ENCODE measurements around the gene TACR3.
A peak's percentile ranks its signal among the peaks of the same experiment; 100 is the strongest.
"Not testable (repeated sequence)": the region's sequence is repeated elsewhere in the genome, so short reads cannot be mapped to it uniquely, and the experiment has no call there.

Gene TACR3

GRCh38 chr4:103666764-103667163 lies 53.0 kb downstream of the TACR3 start:
- H3K4me3 ChIP-seq (ENCODE audit: low read length); H3K56ac ChIP-seq (ENCODE audit: low read length); H3K79me1 ChIP-seq (ENCODE audit: low read length); H3K18ac ChIP-seq (ENCODE audit: low read length); H2BK120ac ChIP-seq (ENCODE audit: low read depth, low read length); H2BK5ac ChIP-seq (ENCODE audit: low read length); H3K9ac ChIP-seq (ENCODE audit: low read length); H3K36me3 ChIP-seq (ENCODE audit: control insufficient read depth, insufficient read depth, low read length); H4K8ac ChIP-seq (ENCODE audit: low read depth, low read length); H2AK5ac ChIP-seq (ENCODE audit: low read length); DNase-seq; H3K79me2 ChIP-seq (ENCODE audit: control insufficient read depth, insufficient read depth, low read length); H3K4ac ChIP-seq (ENCODE audit: low read depth, low read length); H3K4me2 ChIP-seq (ENCODE audit: low read length); H3K27me3 ChIP-seq (ENCODE audit: insufficient read depth, low read length, poor library complexity); H2BK15ac ChIP-seq (replicated peaks; ENCODE audit: low read depth); H3K23ac ChIP-seq (ENCODE audit: low read length); H4K5ac ChIP-seq (ENCODE audit: low read length); H3K4me1 ChIP-seq (ENCODE audit: control insufficient read depth, low read depth, low read length); H3K27ac ChIP-seq (ENCODE audit: low read depth, low read length): not testable (repeated sequence)

GRCh38 chr4:103664436-103665075 lies 55.2 kb downstream of the TACR3 start:
- Histone ChIP-seq H3K79me1 (ENCODE audit: low read length) (no peaks in the 10 kb centered on the region), H3K56ac (ENCODE audit: low read length) (no peak overlapping the region), H3K9ac (ENCODE audit: low read length) (no peak overlapping the region), H3K79me2 (ENCODE audit: control insufficient read depth, insufficient read depth, low read length) (no peaks in the 10 kb centered on the region), H3K23ac (ENCODE audit: low read length) (no peak overlapping the region), H4K5ac (ENCODE audit: low read length) (no peak overlapping the region), H3K36me3 (ENCODE audit: control insufficient read depth, insufficient read depth, low read length) (no peaks in the 10 kb centered on the region), H2BK15ac (replicated peaks; ENCODE audit: low read depth) (no peak overlapping the region), H3K27ac (ENCODE audit: low read depth, low read length) (no peak overlapping the region), H2BK5ac (ENCODE audit: low read length) (no peak overlapping the region), H3K4me2 (ENCODE audit: low read length) (no peak overlapping the region), H3K18ac (ENCODE audit: low read length) (no peak overlapping the region), H3K4me1 (ENCODE audit: control insufficient read depth, low read depth, low read length) (no peaks in the 10 kb centered on the region), H2BK120ac (ENCODE audit: low read depth, low read length) (no peak overlapping the region), H2AK5ac (ENCODE audit: low read length) (no peak overlapping the region), H4K8ac (ENCODE audit: low read depth, low read length) (no peak overlapping the region), H3K4me3 (ENCODE audit: low read length) (no peak overlapping the region), H3K27me3 (ENCODE audit: insufficient read depth, low read length, poor library complexity) (no peaks in the 10 kb centered on the region), H3K4ac (ENCODE audit: low read depth, low read length) (no peak overlapping the region)
- no CpG with 5 or more reads among the region's 2 CpGs for WGBS (ENCODE audit: extremely low coverage, insufficient coverage, low lambda C conversion rate)
- DNase-seq, result no peak

GRCh38 chr4:103648541-103648940 lies 71.2 kb downstream of the TACR3 start:
- Histone ChIP-seq H4K8ac (ENCODE audit: low read depth, low read length) (no peak overlapping the region), H3K4me1 (ENCODE audit: control insufficient read depth, low read depth, low read length) (no peaks in the 10 kb centered on the region), H3K27ac (ENCODE audit: low read depth, low read length) (no peak overlapping the region), H3K4me2 (ENCODE audit: low read length) (no peak overlapping the region), H3K56ac (ENCODE audit: low read length) (no peak overlapping the region), H3K79me1 (ENCODE audit: low read length) (no peaks in the 10 kb centered on the region), H3K36me3 (ENCODE audit: control insufficient read depth, insufficient read depth, low read length) (no peaks in the 10 kb centered on the region), H3K4ac (ENCODE audit: low read depth, low read length) (no peak overlapping the region), H2BK120ac (ENCODE audit: low read depth, low read length) (no peak overlapping the region), H3K4me3 (ENCODE audit: low read length) (no peak overlapping the region), H3K9ac (ENCODE audit: low read length) (no peak overlapping the region), H3K18ac (ENCODE audit: low read length) (no peak overlapping the region), H3K27me3 (ENCODE audit: insufficient read depth, low read length, poor library complexity) (no peaks in the 10 kb centered on the region), H2BK15ac (replicated peaks; ENCODE audit: low read depth) (no peak overlapping the region), H3K23ac (ENCODE audit: low read length) (no peak overlapping the region), H2BK5ac (ENCODE audit: low read length) (no peak overlapping the region), H3K79me2 (ENCODE audit: control insufficient read depth, insufficient read depth, low read length) (no peaks in the 10 kb centered on the region), H2AK5ac (ENCODE audit: low read length) (no peak overlapping the region), H4K5ac (ENCODE audit: low read length) (no peak overlapping the region)
- DNase-seq, result no peak

GRCh38 chr4:103645991-103646390 lies 73.8 kb downstream of the TACR3 start:
- no peak overlapping the region for H3K27ac ChIP-seq (ENCODE audit: low read depth, low read length)
- H3K23ac ChIP-seq (ENCODE audit: low read length), result no peak overlapping the region
- H3K4me3 ChIP-seq (ENCODE audit: low read length), result no peak overlapping the region
- no peaks in the 10 kb centered on the region for H3K79me2 ChIP-seq (ENCODE audit: control insufficient read depth, insufficient read depth, low read length)
- H4K8ac ChIP-seq (ENCODE audit: low read depth, low read length), result no peak overlapping the region
- H3K79me1 ChIP-seq (ENCODE audit: low read length), result no peaks in the 10 kb centered on the region
- no peaks in the 10 kb centered on the region for H3K27me3 ChIP-seq (ENCODE audit: insufficient read depth, low read length, poor library complexity)
- no peak overlapping the region for H3K18ac ChIP-seq (ENCODE audit: low read length)
- H2BK15ac ChIP-seq (replicated peaks; ENCODE audit: low read depth), result no peak overlapping the region
- no peak overlapping the region for H3K4me2 ChIP-seq (ENCODE audit: low read length)
- no peak overlapping the region for H3K56ac ChIP-seq (ENCODE audit: low read length)
- DNase-seq, result no peak
- no peak overlapping the region for H3K4ac ChIP-seq (ENCODE audit: low read depth, low read length)
- no CpG with 5 or more reads among the region's 4 CpGs for WGBS (ENCODE audit: extremely low coverage, insufficient coverage, low lambda C conversion rate)
- no peaks in the 10 kb centered on the region for H3K36me3 ChIP-seq (ENCODE audit: control insufficient read depth, insufficient read depth, low read length)
- no peaks in the 10 kb centered on the region for H3K4me1 ChIP-seq (ENCODE audit: control insufficient read depth, low read depth, low read length)
- H2BK5ac ChIP-seq (ENCODE audit: low read length), result no peak overlapping the region
- H4K5ac ChIP-seq (ENCODE audit: low read length), result no peak overlapping the region
- no peak overlapping the region for H3K9ac ChIP-seq (ENCODE audit: low read length)
- H2BK120ac ChIP-seq (ENCODE audit: low read depth, low read length), result no peak overlapping the region
- no peak overlapping the region for H2AK5ac ChIP-seq (ENCODE audit: low read length)

- no peak overlapping the region for H3K23ac ChIP-seq (ENCODE audit: low read length)
- no peaks in the 10 kb centered on the region for H3K79me1 ChIP-seq (ENCODE audit: low read length)
- no peak overlapping the region for H2AK5ac ChIP-seq (ENCODE audit: low read length)
- no peak overlapping the region for H3K4ac ChIP-seq (ENCODE audit: low read depth, low read length)
- no peak overlapping the region for H3K4me3 ChIP-seq (ENCODE audit: low read length)
- no peak overlapping the region for H2BK15ac ChIP-seq (replicated peaks; ENCODE audit: low read depth)
- WGBS (ENCODE audit: extremely low coverage, insufficient coverage, low lambda C conversion rate), result no CpG with 5 or more reads among the region's 1 CpG
- H3K4me1 ChIP-seq (ENCODE audit: control insufficient read depth, low read depth, low read length), result no peaks in the 10 kb centered on the region
- H3K18ac ChIP-seq (ENCODE audit: low read length), result no peak overlapping the region
- H4K8ac ChIP-seq (ENCODE audit: low read depth, low read length), result no peak overlapping the region
- H3K27me3 ChIP-seq (ENCODE audit: insufficient read depth, low read length, poor library complexity), result no peaks in the 10 kb centered on the region
- H3K79me2 ChIP-seq (ENCODE audit: control insufficient read depth, insufficient read depth, low read length), result no peaks in the 10 kb centered on the region
- H3K56ac ChIP-seq (ENCODE audit: low read length), result no peak overlapping the region
- no peak overlapping the region for H3K4me2 ChIP-seq (ENCODE audit: low read length)
- no peak overlapping the region for H2BK5ac ChIP-seq (ENCODE audit: low read length)
- no peak overlapping the region for H4K5ac ChIP-seq (ENCODE audit: low read length)
- no peak overlapping the region for H3K9ac ChIP-seq (ENCODE audit: low read length)
- H2BK120ac ChIP-seq (ENCODE audit: low read depth, low read length), result no peak overlapping the region
- H3K27ac ChIP-seq (ENCODE audit: low read depth, low read length), result no peak overlapping the region
- H3K36me3 ChIP-seq (ENCODE audit: control insufficient read depth, insufficient read depth, low read length), result no peaks in the 10 kb centered on the region
- DNase-seq, result peak; percentile 14
Measured at GRCh38 chr4:103634236-103634635, 85.5 kb downstream of the TACR3 start.

- no peak overlapping the region for H3K27ac ChIP-seq (ENCODE audit: low read depth, low read length)
- no peak overlapping the region for H2BK120ac ChIP-seq (ENCODE audit: low read depth, low read length)
- no peak overlapping the region for H3K4me2 ChIP-seq (ENCODE audit: low read length)
- no peaks in the 10 kb centered on the region for H3K79me1 ChIP-seq (ENCODE audit: low read length)
- no peak overlapping the region for H4K5ac ChIP-seq (ENCODE audit: low read length)
- no peak overlapping the region for H3K23ac ChIP-seq (ENCODE audit: low read length)
- no peak overlapping the region for H2BK15ac ChIP-seq (replicated peaks; ENCODE audit: low read depth)
- H3K79me2 ChIP-seq (ENCODE audit: control insufficient read depth, insufficient read depth, low read length), result no peaks in the 10 kb centered on the region
- WGBS (ENCODE audit: extremely low coverage, insufficient coverage, low lambda C conversion rate), result 100% methylated on average over 3 of the region's 6 CpGs
- no peak overlapping the region for H3K56ac ChIP-seq (ENCODE audit: low read length)
- no peaks in the 10 kb centered on the region for H3K27me3 ChIP-seq (ENCODE audit: insufficient read depth, low read length, poor library complexity)
- no peak overlapping the region for H3K18ac ChIP-seq (ENCODE audit: low read length)
- H3K4ac ChIP-seq (ENCODE audit: low read depth, low read length), result no peak overlapping the region
- peak; percentile 40 for DNase-seq
- no peak overlapping the region for H2AK5ac ChIP-seq (ENCODE audit: low read length)
- no peak overlapping the region for H2BK5ac ChIP-seq (ENCODE audit: low read length)
- no peaks in the 10 kb centered on the region for H3K36me3 ChIP-seq (ENCODE audit: control insufficient read depth, insufficient read depth, low read length)
- H3K9ac ChIP-seq (ENCODE audit: low read length), result no peak overlapping the region
- H3K4me1 ChIP-seq (ENCODE audit: control insufficient read depth, low read depth, low read length), result no peaks in the 10 kb centered on the region
- H4K8ac ChIP-seq (ENCODE audit: low read depth, low read length), result no peak overlapping the region
- no peak overlapping the region for H3K4me3 ChIP-seq (ENCODE audit: low read length)
Measured at GRCh38 chr4:103626296-103626695, 93.5 kb downstream of the TACR3 start.
